ENCODE data around the gene GALNTL6. TPM values are rescaled to one million over a fixed set of nuclear protein-coding genes. Genes with fewer than 3 reads are reported as not detected.
"Not testable (repeated sequence)": the region's sequence is repeated elsewhere in the genome, so short reads cannot be mapped to it uniquely, and the experiment has no call there.

GALNTL6 gene
- total RNA-seq, 1 donor from 2014 or later = 0.35 TPM

DNA sequence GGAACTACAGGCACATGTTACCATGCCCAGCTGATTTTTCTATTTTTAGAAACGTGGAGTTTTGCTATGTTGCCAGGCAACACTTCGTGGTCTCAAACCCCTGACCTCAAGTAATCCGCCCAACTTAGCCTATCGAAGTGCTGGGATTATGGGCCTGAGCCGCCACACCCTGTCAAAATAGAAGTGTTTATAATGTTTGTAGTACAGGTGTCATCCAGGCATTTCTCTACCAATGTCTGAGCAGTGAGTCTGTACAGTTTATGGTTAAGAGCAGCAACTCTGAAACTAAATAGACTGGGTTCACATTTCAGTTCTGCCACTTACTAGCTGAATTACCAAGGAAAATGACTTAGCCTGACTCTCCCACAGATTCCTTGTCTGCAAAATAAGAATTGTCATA is 895.0 kb downstream of the GALNTL6 start:
- no peak for DNase-seq (ENCODE audit: extremely low read depth, low read depth, low spot score)

GRCh38 chr4:172709376-172709775 is 896.2 kb downstream of the GALNTL6 start:
- DNase-seq (ENCODE audit: extremely low read depth, low read depth, low spot score) = no peak

- DNase-seq (ENCODE audit: extremely low read depth, low read depth, low spot score) = no peak
Observed at GRCh38 chr4:172716291-172716690, 903.1 kb downstream of the GALNTL6 start.

- no peak for DNase-seq (ENCODE audit: extremely low read depth, low read depth, low spot score)
Observed at GRCh38 chr4:172721659-172722058, 908.5 kb downstream of the GALNTL6 start.

- DNase-seq (ENCODE audit: extremely low read depth, low read depth, low spot score) = no peak
Observed at GRCh38 chr4:172725581-172725980, 912.4 kb downstream of the GALNTL6 start.

- no peak for DNase-seq (ENCODE audit: extremely low read depth, low read depth, low spot score)
Observed at GRCh38 chr4:172726001-172726423, 912.8 kb downstream of the GALNTL6 start.

DNA sequence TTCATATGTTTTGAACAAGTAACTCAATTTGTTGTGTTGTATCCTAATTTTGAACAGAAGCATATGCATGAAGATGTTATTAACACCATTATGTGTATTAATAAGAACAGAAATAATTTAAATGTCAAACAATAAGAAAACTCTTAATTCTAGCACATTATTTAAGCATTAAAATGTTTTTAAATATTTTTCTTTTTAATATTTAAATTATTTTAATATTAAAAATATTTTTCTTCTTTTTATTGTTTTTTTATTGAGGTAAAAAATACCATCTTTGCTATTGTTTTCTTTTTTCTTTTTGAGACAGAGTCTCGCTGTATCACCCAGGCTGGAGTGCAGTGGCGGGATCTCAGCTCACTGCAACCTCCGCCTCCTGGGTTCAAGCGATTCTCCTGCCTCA is 914.4 kb downstream of the GALNTL6 start:
- no peak for DNase-seq (ENCODE audit: extremely low read depth, low read depth, low spot score)

- not testable (repeated sequence) for DNase-seq (ENCODE audit: extremely low read depth, low read depth, low spot score)
Observed at GRCh38 chr4:172733645-172734044, 920.4 kb downstream of the GALNTL6 start.

DNA sequence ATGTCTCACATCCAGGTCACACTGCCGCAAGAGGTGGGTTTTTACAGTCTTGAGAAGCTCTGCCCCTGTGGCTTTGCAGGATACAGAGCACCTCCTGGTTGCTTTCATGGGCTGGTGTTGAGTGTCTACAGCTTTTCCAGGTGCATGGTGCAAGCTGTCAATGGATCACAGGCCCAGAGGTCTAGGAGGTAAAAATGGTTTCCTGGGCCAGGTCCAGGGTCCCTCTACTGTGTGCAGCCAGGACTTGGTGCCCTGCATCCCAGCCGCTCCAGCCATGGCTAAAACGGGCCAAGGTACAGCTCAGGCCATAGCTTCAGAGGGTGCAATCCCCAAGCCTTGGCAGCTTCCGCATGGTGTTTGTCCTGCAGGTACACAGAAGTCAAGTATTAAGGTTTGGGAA is 921.4 kb downstream of the GALNTL6 start:
- DNase-seq (ENCODE audit: extremely low read depth, low read depth, low spot score) = no peak

GRCh38 chr4:172736046-172736445 is 922.8 kb downstream of the GALNTL6 start:
- DNase-seq (ENCODE audit: extremely low read depth, low read depth, low spot score) = no peak

DNA sequence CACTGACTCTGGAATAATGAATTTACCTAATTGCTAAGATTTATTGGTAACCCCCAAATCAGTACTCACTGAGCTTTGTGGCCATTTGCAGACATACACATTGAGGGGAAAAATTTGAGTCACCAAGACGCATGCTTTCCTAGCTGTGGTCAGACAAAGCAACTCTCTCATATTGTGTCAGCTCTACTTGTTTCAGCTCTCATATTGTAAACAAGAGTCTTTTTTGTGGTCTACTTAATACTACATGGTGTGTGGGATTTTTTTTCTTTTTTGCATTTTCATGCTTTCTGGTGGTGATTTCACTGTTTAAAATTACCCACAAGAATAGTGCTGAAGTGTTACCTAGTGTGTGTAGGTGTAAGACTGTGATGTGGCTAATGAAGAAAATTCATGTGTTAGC is 927.2 kb downstream of the GALNTL6 start:
- DNase-seq (ENCODE audit: extremely low read depth, low read depth, low spot score) = no peak

GRCh38 chr4:172750910-172751309 is 937.7 kb downstream of the GALNTL6 start:
- no peak for DNase-seq (ENCODE audit: extremely low read depth, low read depth, low spot score)

GRCh38 chr4:172751550-172751949 is 938.3 kb downstream of the GALNTL6 start:
- DNase-seq (ENCODE audit: extremely low read depth, low read depth, low spot score) = no peak

DNA sequence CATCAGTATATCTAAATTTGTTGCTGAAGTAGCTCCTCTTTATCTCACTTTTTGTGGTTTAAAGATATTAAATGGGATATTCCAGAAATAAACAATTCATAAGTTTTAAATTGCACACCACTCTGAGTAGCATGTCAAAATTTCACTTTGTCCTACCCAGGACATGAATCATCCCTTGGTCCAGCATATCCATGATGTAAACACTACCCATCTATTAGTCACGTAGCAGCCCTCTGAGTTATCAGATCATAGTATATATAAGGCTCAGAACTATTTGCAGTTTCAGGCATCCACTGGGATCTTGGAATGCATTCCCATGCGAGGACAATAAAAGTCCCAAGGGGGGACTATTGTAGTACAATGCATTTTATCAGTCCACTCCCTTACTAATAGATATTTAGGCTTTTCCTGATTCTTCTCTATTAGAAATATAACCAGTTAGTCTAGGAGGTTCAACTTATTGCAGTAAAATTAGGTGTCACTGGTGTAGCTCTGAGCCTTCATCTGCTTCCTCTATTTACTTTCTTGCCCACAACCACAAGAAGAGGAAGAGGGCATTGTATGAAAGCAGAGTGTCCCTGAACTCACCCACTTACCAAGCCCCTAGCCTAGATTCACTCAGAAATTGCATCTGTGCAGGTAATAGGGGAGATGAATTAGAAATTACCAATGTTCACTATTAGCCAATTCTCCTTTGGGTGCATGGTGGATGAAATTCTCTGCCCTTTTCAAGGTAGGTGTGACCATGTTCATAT is 945.6 kb downstream of the GALNTL6 start:
- no peak for DNase-seq (ENCODE audit: extremely low read depth, low read depth, low spot score)

GRCh38 chr4:172760512-172760911 is 947.3 kb downstream of the GALNTL6 start:
- DNase-seq (ENCODE audit: extremely low read depth, low read depth, low spot score) = no peak

- DNase-seq (ENCODE audit: extremely low read depth, low read depth, low spot score) = no peak
Observed at GRCh38 chr4:172762895-172763294, 949.7 kb downstream of the GALNTL6 start.

DNA sequence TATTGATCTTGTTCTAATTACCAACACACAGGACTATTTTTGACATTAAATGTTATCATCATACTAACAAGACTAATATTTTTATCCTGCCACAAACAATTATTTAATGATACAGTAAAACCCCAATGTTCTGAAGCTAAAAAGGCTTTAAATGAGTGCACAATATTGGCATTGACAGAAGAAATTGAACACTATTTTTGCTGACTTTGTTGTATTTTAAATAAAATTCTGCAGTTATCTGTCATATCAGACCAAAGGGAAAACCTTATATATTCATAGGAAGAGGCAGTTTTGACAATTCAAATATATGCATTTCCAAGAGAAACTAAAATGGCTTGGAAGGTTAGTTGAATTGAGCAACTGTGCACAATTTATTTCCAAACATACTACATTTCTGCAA is 957.6 kb downstream of the GALNTL6 start:
- no peak for DNase-seq (ENCODE audit: extremely low read depth, low read depth, low spot score)

DNA sequence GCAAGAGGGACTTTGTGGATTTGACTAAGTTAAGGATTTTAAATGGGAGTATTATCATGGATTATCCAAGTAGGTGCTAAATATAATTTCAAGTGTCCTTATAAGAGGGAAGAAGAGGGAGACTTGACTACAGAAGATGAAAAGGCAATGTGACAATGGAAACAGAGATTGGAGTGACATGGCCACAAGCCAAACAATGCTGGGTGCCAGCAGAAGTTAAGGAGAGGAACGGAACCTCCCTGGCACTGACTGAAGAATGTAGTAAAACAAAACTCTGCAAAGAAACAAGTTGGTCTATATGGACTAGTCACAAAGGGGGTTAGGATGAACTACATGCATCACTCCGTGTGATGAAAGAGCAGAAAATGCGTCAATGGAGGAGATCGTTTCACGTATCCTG is 959.6 kb downstream of the GALNTL6 start:
- no peak for DNase-seq (ENCODE audit: extremely low read depth, low read depth, low spot score)

- no peak for DNase-seq (ENCODE audit: extremely low read depth, low read depth, low spot score)
Observed at GRCh38 chr4:172776203-172776861, 963.1 kb downstream of the GALNTL6 start.

DNA sequence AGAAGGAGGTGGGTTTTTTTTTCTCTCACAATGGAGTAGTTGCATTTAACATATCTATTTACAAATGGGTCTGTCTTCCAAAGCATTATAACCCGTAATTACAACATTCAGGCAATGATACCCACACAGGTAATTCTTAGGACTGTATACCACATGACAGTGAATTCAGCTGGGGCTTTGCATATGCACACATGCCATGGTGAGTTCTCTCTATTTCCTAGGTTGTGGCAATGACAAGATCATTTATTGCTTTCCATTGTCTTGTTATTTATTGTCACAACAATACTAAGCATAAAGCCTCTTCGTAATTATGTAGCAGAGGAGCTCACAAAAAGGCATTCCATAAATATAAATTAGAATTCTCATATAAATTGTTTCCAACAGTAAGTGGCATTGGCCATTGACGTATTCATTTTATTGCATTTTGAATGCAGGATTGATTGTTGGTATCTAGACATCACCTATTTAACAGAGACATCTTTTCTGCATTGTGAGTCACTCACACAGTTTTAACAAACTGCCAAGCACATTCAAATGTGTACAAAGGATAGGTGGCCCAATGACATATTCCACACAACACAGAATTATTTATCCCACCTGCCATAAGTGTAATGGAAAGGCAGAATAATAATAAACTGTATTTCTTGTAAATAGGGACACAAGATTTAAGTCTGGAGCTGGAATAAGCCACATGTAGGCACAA is 964.7 kb downstream of the GALNTL6 start:
- no peak for DNase-seq (ENCODE audit: extremely low read depth, low read depth, low spot score)

- DNase-seq (ENCODE audit: extremely low read depth, low read depth, low spot score) = no peak
Observed at GRCh38 chr4:172778583-172778982, 965.4 kb downstream of the GALNTL6 start.

DNA sequence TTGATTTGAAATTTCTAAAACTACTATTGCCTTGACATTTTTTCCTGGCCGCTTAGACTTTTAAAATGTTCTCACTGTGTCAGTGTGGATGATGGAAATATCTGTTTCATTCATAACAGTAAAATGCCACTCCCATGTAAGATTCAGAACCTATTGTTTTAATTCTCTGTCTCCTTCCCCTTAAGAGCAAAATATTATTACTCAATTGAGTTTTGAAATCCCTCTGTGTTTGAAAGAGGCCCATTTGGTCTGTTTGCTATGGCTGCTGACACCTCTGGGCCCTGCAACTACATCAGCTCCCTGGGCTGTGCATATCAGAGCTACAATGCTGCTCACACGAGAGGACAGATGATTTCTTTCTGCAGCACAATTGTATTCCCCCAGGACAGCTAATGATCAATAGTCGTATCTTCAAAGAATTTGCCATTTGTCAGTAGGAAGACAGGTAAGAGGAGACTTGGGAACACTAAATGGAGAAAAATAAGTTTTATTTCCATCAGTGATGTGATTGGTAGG is 967.4 kb downstream of the GALNTL6 start:
- no peak for DNase-seq (ENCODE audit: extremely low read depth, low read depth, low spot score)

Data from glomerular endothelial cell (primary cell).